SK-N-SH treated with all-trans-retinoic acid at 6 μM for 48 hours (cell line): ENCODE data around the gene BTAF1.

Experiments used
- RARB ChIP-seq: fragments of 250-450 bp; sonication (Bioruptor Pico); IDR thresholded peaks from 2 replicates; pipeline ENCODE4 v1.8.0; 2021; ENCODE audit warnings: mild to moderate bottlenecking, moderate library complexity
- TF ChIP-seq, protein P1 (sequence below): fragments of 250-450 bp; sonication (Bioruptor Pico); IDR thresholded peaks from 2 replicates; pipeline ENCODE4 v1.5.1; 2020; ENCODE audit warnings: low read depth, mild to moderate bottlenecking, moderate library complexity

GRCh38 chr10:92031580-92031979 is 108.0 kb downstream of the BTAF1 start:
- TF ChIP-seq, protein P1, sequence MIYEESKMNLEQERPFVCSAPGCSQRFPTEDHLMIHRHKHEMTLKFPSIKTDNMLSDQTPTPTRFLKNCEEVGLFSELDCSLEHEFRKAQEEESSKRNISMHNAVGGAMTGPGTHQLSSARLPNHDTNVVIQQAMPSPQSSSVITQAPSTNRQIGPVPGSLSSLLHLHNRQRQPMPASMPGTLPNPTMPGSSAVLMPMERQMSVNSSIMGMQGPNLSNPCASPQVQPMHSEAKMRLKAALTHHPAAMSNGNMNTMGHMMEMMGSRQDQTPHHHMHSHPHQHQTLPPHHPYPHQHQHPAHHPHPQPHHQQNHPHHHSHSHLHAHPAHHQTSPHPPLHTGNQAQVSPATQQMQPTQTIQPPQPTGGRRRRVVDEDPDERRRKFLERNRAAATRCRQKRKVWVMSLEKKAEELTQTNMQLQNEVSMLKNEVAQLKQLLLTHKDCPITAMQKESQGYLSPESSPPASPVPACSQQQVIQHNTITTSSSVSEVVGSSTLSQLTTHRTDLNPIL (CRISPR knock-in tag): no peak
- no peak for TF ChIP-seq RARB (CRISPR knock-in tag)
